ENCODE measurements around the gene BRI3. TPM values are rescaled to one million over a fixed set of nuclear protein-coding genes. Genes with fewer than 3 reads are reported as not detected.

The BRI3 gene, protein sequence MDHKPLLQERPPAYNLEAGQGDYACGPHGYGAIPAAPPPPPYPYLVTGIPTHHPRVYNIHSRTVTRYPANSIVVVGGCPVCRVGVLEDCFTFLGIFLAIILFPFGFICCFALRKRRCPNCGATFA
- 10 to 100 TPM; 11.2 to 36.2 (median 23.3) TPM for total RNA-seq

DNA sequence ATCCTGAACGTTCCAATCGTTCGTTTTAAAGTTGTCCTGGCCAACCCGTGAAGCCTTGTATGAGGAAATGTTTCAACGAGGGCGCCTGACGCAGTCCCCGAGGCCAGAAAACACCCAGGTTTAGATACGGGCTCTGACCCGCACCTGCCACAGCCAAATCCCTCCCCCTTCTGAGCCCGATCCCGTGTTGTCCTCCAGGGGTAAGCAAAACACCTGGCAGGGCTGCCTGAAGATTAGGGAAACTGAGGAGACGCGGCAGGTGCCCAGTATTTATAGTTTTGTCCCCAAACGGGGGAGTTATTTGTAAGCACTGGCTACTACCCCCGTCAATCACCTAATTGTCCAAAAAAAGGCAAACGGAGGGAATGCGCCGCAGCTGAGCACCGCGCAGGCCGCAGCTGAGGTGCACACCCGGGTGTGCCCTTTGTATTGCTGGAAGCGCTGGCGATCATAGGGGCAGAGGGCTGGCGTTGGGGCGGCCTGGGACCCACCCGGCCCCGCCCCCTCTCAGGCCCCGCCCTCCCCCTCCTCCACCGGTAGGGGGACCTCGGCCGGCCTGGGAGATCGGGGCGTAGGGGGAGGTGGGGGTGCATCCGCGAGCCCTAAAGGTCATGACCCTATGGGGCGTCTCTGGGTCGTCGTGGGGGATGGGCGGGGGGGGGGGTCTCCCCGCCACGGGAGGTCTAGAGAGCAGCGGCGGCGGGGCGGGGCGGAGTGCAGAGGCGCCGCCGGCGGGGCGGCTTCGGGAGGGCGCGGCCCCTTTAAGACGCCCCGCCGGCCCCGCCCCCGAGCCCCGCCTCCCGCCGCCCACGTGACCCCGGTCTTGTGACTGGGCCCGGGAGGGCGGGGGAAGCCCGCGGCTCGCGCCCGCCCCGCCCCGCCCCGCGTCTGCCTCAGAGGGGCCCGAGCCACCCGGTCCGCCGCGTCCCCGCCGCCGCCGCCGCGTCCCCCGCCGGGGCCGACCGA, at the start of gene BRI3:
Gene BRI3 (plus strand): TSS at position 896 of the 966 bp plus-strand sequence. CDS start 110 bp downstream, outside the sequence.
- Histone ChIP-seq H3K27ac (peak within 1 kb of the TSS; percentile 95 to 99 (median 97)), H3K36me3 (no peaks in the 10 kb centered on the region), H3K4me3 (peak within 1 kb of the TSS; percentile 75 to 98 (median 88)), H3K4me1 (peaks cover 39 to 58% (median 47%) of the 10 kb centered on the region in 3 donors), H3K9me3 (no peaks in the 10 kb centered on the region), H3K27me3 (no peaks in the 10 kb centered on the region)
- intact Hi-C loops (cut with DNase I) = no loop called here
- WGBS, 2 donors = 1 to 6% methylated on average over 18 to 19 of the region's 92 CpGs
- TF ChIP-seq, protein P1, sequence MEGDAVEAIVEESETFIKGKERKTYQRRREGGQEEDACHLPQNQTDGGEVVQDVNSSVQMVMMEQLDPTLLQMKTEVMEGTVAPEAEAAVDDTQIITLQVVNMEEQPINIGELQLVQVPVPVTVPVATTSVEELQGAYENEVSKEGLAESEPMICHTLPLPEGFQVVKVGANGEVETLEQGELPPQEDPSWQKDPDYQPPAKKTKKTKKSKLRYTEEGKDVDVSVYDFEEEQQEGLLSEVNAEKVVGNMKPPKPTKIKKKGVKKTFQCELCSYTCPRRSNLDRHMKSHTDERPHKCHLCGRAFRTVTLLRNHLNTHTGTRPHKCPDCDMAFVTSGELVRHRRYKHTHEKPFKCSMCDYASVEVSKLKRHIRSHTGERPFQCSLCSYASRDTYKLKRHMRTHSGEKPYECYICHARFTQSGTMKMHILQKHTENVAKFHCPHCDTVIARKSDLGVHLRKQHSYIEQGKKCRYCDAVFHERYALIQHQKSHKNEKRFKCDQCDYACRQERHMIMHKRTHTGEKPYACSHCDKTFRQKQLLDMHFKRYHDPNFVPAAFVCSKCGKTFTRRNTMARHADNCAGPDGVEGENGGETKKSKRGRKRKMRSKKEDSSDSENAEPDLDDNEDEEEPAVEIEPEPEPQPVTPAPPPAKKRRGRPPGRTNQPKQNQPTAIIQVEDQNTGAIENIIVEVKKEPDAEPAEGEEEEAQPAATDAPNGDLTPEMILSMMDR (IDR thresholded peaks at IDR 0.05) = peak in 2 of 6 experiments; percentile 6 to 12
- TF ChIP-seq POLR2A (IDR thresholded peaks at IDR 0.05) = peak in 2 of 4 donors; percentile 86 to 88
- peak; percentile 66 for DNase-seq

DNA sequence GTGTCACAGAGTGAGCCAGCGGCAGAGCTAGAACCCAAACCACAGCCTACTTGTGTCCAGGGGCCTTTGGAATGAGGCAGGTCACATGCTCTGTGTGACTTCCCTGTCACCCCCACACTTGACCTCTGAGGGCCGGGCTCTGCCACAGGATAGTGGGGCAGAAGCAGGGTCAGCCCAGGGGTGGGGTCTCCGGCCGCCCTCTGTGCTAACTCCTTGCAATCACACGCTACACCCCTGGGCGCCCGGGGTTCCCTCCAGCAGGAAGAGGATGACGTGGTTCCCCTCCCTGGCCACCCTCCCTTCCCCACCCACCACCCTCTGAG, 49.3 kb upstream of the BRI3 start:
- H3K4me1 ChIP-seq = no peaks in the 10 kb centered on the region
- H3K36me3 ChIP-seq = peaks cover 3 to 90% (median 5%) of the 10 kb centered on the region in 3 donors
- no peak overlapping the region for H3K4me3 ChIP-seq
- DNase-seq = no peak
- TF ChIP-seq, protein P1 (IDR thresholded peaks at IDR 0.05) = no peak
- TF ChIP-seq POLR2A (IDR thresholded peaks at IDR 0.05) = no peak
- 100% methylated on average over 2 of the region's 8 CpGs; no CpG with 5 or more reads in 1 of the 2 donors for WGBS, 2 donors
- intact Hi-C loops (cut with DNase I) = no loop called here
- H3K27ac ChIP-seq = no peak overlapping the region
- no peaks in the 10 kb centered on the region for H3K9me3 ChIP-seq
- H3K27me3 ChIP-seq = no peaks in the 10 kb centered on the region

DNA sequence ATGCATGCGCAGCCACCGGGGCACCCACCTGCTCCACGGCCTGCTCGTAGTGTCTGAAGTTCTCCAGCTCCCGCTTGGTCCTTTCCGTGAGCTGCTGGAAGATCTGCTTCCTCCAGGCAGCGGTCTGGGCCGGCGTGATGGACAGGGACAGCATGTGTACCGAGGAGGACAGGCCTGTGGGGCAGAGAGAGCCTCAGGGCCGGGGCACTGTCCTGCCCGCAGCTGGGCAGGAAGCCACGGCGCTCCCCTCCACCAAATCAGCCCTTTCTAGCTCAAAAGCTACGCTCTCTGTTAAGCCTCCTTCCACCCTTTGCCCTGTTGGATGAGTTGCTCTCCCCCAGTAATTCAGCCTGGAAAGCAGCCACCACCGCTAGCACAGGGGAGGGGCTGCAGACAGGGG, 48.7 kb upstream of the BRI3 start:
- Histone ChIP-seq H3K4me3 (no peak overlapping the region), H3K36me3 (peaks cover 5 to 90% (median 5%) of the 10 kb centered on the region in 3 donors), H3K27me3 (no peaks in the 10 kb centered on the region), H3K9me3 (no peaks in the 10 kb centered on the region), H3K4me1 (no peaks in the 10 kb centered on the region), H3K27ac (no peak overlapping the region)
- 85 to 86% methylated on average over 6 to 15 of the region's 16 CpGs for WGBS, 2 donors
- TF ChIP-seq POLR2A (IDR thresholded peaks at IDR 0.05) = no peak
- TF ChIP-seq, protein P1 (IDR thresholded peaks at IDR 0.05) = no peak
- DNase-seq = no peak
- intact Hi-C loops (cut with DNase I) = no loop called here

DNA sequence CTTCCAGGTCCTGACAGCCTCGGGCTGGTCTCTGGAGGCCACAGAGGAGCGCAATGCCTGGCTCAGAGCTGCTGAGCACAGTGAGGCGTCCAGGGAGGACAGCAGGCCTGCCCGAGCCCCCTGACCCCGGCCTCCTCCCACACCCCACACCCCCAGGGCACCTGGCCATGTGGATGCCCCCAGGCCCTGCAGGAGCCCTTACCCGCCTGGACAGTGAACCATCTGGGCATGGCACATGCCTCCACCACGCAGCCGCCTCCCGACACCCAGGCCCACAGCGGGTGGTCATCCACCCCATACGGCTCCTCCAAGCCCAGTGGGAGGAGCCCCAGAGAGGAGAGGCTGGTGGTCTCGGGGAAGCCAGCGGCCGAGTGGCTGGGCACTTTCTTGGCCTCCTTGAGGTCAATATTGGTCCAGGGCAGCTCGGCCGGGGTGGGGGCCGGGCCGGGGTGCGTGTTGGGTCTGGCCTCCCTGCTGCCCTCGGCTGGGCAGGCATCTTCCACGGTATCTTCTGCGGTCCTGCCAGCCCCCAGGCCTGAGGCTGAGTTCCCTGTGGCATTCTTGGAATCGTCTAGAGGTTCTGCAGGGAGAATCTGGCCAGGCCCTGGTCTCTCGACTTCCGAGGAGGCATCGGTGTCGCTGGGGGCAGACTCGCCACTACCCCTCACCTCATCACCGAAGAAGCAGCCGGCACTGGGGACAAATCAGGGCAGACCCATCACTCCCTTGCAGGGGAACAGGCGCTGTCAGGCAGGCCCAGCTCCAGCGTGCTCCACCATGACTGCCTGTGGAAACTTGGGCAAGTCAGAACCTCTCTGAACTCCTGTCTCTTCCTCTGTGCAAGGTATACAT, 48.0 kb upstream of the BRI3 start:
- H3K4me3 ChIP-seq = no peak overlapping the region
- H3K27me3 ChIP-seq = no peaks in the 10 kb centered on the region
- intact Hi-C loops (cut with DNase I) = no loop called here
- no peak for TF ChIP-seq POLR2A (IDR thresholded peaks at IDR 0.05)
- TF ChIP-seq, protein P1 (IDR thresholded peaks at IDR 0.05) = no peak
- H3K9me3 ChIP-seq = no peaks in the 10 kb centered on the region
- WGBS, 2 donors = 92 to 100% methylated on average over 5 of the region's 32 CpGs
- no peak for DNase-seq
- no peak overlapping the region for H3K27ac ChIP-seq
- H3K4me1 ChIP-seq = no peaks in the 10 kb centered on the region
- peaks cover 5 to 90% (median 10%) of the 10 kb centered on the region in 3 donors for H3K36me3 ChIP-seq
